Fibroblast of mammary gland (primary cell): ENCODE measurements around the gene PARD6G.

Experiments
- DNase-seq: peaks from one replicate; pipeline ENCODE4 v3.0.0-alpha.2; 2010; ENCODE audit warnings: low read depth
- H3K4me3 ChIP-seq: 2 replicates; pipeline ENCODE4 v1.5.1; 2011; ENCODE audit warnings: low read depth, mild to moderate bottlenecking, low read length, moderate library complexity; ENCODE audit not compliant: control insufficient read depth
- CTCF ChIP-seq: conservative IDR thresholded peaks from 2 replicates; pipeline ENCODE4 v1.5.1; 2011; ENCODE audit warnings: low read depth, low read length, inconsistent platforms; ENCODE audit not compliant: control insufficient read depth, insufficient read depth

Gene PARD6G

GRCh38 chr18:80177128-80177527 is 70.2 kb downstream of the PARD6G start:
- no peak overlapping the region for H3K4me3 ChIP-seq
- DNase-seq, result no peak
- TF ChIP-seq CTCF, result no peak

- DNase-seq, result peak; percentile 48
- no peak for TF ChIP-seq CTCF
- no peak overlapping the region for H3K4me3 ChIP-seq
Observed at GRCh38 chr18:80176334-80177073, 70.8 kb downstream of the PARD6G start.

- TF ChIP-seq CTCF, result no peak
- DNase-seq, result no peak
- H3K4me3 ChIP-seq, result no peak overlapping the region
Observed at GRCh38 chr18:80175451-80176204, 71.7 kb downstream of the PARD6G start.

GRCh38 chr18:80173060-80173459 is 74.3 kb downstream of the PARD6G start:
- no peak for TF ChIP-seq CTCF
- H3K4me3 ChIP-seq, result no peak overlapping the region
- DNase-seq, result no peak

GRCh38 chr18:80172056-80172455 is 75.3 kb downstream of the PARD6G start:
- no peak for TF ChIP-seq CTCF
- no peak overlapping the region for H3K4me3 ChIP-seq
- no peak for DNase-seq

GRCh38 chr18:80171054-80171872 is 76.1 kb downstream of the PARD6G start:
- peak; percentile 63 for DNase-seq
- TF ChIP-seq CTCF, result peak; percentile 79
- H3K4me3 ChIP-seq, result peak overlapping the region; percentile 28
